ENCODE data around the gene ARHGEF10L.

DNA sequence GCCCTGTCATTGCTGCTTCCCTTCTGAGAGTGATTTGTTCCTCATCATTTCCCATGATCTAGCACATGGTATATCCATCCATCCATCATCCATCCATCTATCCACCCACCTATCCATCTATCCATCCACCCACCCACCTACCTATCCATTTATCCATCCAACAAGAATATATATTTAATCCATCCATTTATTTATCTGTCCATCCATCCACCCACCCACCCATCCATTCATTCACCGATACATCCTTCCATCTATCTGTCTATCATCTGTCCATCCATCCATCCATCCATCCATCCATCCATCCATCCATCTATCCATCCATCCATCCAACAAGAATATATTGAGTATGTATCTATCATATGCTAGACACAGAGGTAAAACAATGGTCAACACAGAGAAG is 115.7 kb downstream of the ARHGEF10L start:
- TF ChIP-seq, protein P1, sequence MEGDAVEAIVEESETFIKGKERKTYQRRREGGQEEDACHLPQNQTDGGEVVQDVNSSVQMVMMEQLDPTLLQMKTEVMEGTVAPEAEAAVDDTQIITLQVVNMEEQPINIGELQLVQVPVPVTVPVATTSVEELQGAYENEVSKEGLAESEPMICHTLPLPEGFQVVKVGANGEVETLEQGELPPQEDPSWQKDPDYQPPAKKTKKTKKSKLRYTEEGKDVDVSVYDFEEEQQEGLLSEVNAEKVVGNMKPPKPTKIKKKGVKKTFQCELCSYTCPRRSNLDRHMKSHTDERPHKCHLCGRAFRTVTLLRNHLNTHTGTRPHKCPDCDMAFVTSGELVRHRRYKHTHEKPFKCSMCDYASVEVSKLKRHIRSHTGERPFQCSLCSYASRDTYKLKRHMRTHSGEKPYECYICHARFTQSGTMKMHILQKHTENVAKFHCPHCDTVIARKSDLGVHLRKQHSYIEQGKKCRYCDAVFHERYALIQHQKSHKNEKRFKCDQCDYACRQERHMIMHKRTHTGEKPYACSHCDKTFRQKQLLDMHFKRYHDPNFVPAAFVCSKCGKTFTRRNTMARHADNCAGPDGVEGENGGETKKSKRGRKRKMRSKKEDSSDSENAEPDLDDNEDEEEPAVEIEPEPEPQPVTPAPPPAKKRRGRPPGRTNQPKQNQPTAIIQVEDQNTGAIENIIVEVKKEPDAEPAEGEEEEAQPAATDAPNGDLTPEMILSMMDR (conservative IDR thresholded peaks at IDR 0.05), result no peak
- TF ChIP-seq ZFX (IDR thresholded peaks at IDR 0.05), result no peak

Data from C4-2B (cell line).